ENCODE results near the gene GRIN3B.
A peak's percentile ranks its signal among the peaks of the same experiment; 100 is the strongest.

GRIN3B gene

GRCh38 chr19:1018393-1018792 lies 18.2 kb downstream of the GRIN3B start:
- H3K9ac ChIP-seq, result no peak overlapping the region
- TF ChIP-seq CTCF (IDR thresholded peaks at IDR 0.05), result no peak

GRCh38 chr19:1018932-1019615 lies 18.9 kb downstream of the GRIN3B start:
- peaks cover 32% of the 10 kb centered on the region for H3K4me1 ChIP-seq
- H3K9me3 ChIP-seq (ENCODE audit: control insufficient read depth, low read length), result no peaks in the 10 kb centered on the region
- H3K79me2 ChIP-seq, result peaks cover 49% of the 10 kb centered on the region
- no peak for TF ChIP-seq CTCF (IDR thresholded peaks at IDR 0.05)
- no peak overlapping the region for H3K27ac ChIP-seq
- no peak overlapping the region for H3K9ac ChIP-seq
- no peak overlapping the region for H2AFZ ChIP-seq
- peak overlapping the region; percentile 95 for H3K4me2 ChIP-seq (ENCODE audit: low read length)
- H3K4me3 ChIP-seq (ENCODE audit: low read depth, low read length), result peak overlapping the region; percentile 93
- H3K36me3 ChIP-seq (ENCODE audit: control insufficient read depth, insufficient read depth, low read length), result no peaks in the 10 kb centered on the region
- no peaks in the 10 kb centered on the region for H3K27me3 ChIP-seq (ENCODE audit: control insufficient read depth, insufficient read depth, low read length)

More at GRCh38 chr19:1018393-1018792, 18.2 kb downstream of the GRIN3B start:
- Histone ChIP-seq H3K4me2 (ENCODE audit: low read length) (no peak overlapping the region), H3K27me3 (ENCODE audit: control insufficient read depth, insufficient read depth, low read length) (no peaks in the 10 kb centered on the region), H3K27ac (no peak overlapping the region), H3K4me1 (peaks cover 32% of the 10 kb centered on the region), H2AFZ (no peak overlapping the region), H3K4me3 (ENCODE audit: low read depth, low read length) (no peak overlapping the region), H3K9me3 (ENCODE audit: control insufficient read depth, low read length) (no peaks in the 10 kb centered on the region), H3K36me3 (ENCODE audit: control insufficient read depth, insufficient read depth, low read length) (no peaks in the 10 kb centered on the region), H3K79me2 (peaks cover 54% of the 10 kb centered on the region)

DNA sequence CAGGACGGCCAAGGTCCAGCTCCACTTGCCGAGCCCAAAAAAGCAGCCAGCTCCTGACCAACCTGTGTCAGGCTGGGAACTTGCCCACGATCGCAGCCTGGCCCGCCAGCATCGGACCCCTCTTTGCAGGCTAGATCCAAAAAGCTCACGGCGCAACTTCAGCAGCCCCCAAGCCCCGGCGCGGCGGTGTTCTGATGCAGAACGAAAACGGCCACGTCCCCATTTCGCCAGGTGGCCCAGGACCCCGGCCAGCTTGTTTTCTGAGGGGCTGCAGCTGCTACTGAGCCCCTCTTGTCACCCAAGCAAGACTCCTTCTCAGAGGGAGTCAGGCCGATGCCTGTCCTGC lies 19.4 kb downstream of the GRIN3B start:
- Histone ChIP-seq H3K4me1 (peaks cover 32% of the 10 kb centered on the region), H3K4me2 (ENCODE audit: low read length) (peak overlapping the region; percentile 95), H3K4me3 (ENCODE audit: low read depth, low read length) (peak overlapping the region; percentile 93), H3K27ac (no peak overlapping the region), H2AFZ (no peak overlapping the region), H3K27me3 (ENCODE audit: control insufficient read depth, insufficient read depth, low read length) (no peaks in the 10 kb centered on the region), H3K36me3 (ENCODE audit: control insufficient read depth, insufficient read depth, low read length) (no peaks in the 10 kb centered on the region), H3K79me2 (peaks cover 48% of the 10 kb centered on the region), H3K9me3 (ENCODE audit: control insufficient read depth, low read length) (no peaks in the 10 kb centered on the region), H3K9ac (no peak overlapping the region)
- no peak for TF ChIP-seq CTCF (IDR thresholded peaks at IDR 0.05)

- H3K4me2 ChIP-seq (ENCODE audit: low read length), result peak overlapping the region; percentile 95
- no peak for TF ChIP-seq CTCF (IDR thresholded peaks at IDR 0.05)
- no peaks in the 10 kb centered on the region for H3K27me3 ChIP-seq (ENCODE audit: control insufficient read depth, insufficient read depth, low read length)
- peak overlapping the region; percentile 48 for H3K27ac ChIP-seq
- H3K9me3 ChIP-seq (ENCODE audit: control insufficient read depth, low read length), result no peaks in the 10 kb centered on the region
- peak overlapping the region; percentile 93 for H3K4me3 ChIP-seq (ENCODE audit: low read depth, low read length)
- no peak overlapping the region for H2AFZ ChIP-seq
- no peaks in the 10 kb centered on the region for H3K36me3 ChIP-seq (ENCODE audit: control insufficient read depth, insufficient read depth, low read length)
- H3K79me2 ChIP-seq, result peaks cover 45% of the 10 kb centered on the region
- peaks cover 32% of the 10 kb centered on the region for H3K4me1 ChIP-seq
- H3K9ac ChIP-seq, result peak overlapping the region; percentile 55
Measured at GRCh38 chr19:1019980-1020867, 20.0 kb downstream of the GRIN3B start.

All from parathyroid adenoma (tissue), 2 donors.